T-helper 2 cell treated with Interferon-gamma antibody and Interleukin-4, amounts not matched to agents 100 ng/mL and 5 ng/mL, for 36 hours (primary cell): ENCODE data around the gene ZNF76. TPM values are rescaled to one million over a fixed set of nuclear protein-coding genes. Genes with fewer than 3 reads are reported as not detected.

Source experiments
- intact Hi-C: fragments of 100-400 bp; cut with micrococcal nuclease; formaldehyde crosslinking; loops from one replicate; pipeline ENCODE4 v1.15.1; 2023
- total RNA-seq: library from RNA; stranded (reverse); gene quantifications from 2 replicates; pipeline ENCODE4 v1.2.3, GENCODE V29; 2022

The ZNF76 gene
- total RNA-seq, 1 donor from 2014 or later = 40.7 TPM

- intact Hi-C loops = no loop called here
These were observed 23.3 kb upstream of the ZNF76 start for GRCh38 chr6:35236223-35236622.

- intact Hi-C loops = no loop called here
These were observed 22.1 kb upstream of the ZNF76 start for GRCh38 chr6:35237476-35237875.

GRCh38 chr6:35238843-35239289, 20.7 kb upstream of the ZNF76 start:
- intact Hi-C loops = no loop called here

GRCh38 chr6:35239581-35239980, 20.0 kb upstream of the ZNF76 start:
- intact Hi-C loops = no loop called here

- intact Hi-C loops = loop anchor here (10.0 kb wide), 2 partner anchors 96 to 256 kb away; partner anchors contain the start of gene TCP11
These were observed 18.4 kb upstream of the ZNF76 start for GRCh38 chr6:35240838-35241801.

DNA sequence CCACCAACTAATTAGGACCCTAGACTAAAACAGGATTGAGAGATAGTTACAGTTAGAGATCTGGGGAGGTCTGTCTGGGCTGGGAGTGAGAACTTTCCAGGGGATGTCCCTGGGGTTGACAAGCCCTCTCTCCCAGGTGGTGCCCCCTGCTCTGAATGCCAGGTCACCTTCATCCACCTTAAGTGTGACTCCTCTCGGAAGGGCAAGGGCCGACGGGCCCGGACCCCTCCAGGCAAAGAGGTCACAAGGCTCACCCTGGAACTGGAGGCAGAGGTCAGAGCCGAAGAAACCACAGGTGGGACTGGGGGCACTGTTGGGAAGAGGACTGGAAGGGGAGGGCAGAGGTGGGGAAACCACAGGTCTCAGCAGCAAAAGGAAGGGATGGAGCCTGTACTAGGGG, 17.0 kb upstream of the ZNF76 start:
- intact Hi-C loops = loop anchor here (10.0 kb wide), 2 partner anchors 98 to 258 kb away; partner anchors contain the start of gene TCP11

DNA sequence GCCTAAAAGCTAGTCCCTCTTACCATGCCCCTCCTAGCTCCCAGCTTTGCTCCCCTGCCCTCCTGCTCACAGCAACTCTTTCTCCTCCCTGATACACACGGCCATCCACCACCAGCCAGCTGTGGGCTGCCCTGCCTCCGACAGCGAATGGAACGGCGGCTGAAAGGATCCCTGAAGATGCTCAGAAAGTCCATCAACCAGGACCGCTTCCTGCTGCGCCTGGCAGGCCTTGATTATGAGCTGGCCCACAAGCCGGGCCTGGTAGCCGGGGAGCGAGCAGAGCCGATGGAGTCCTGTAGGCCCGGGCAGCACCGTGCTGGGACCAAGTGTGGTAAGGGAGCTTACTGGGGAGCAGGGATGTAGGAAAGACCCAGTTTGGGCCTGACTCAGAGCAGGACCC, 16.6 kb upstream of the ZNF76 start:
- intact Hi-C loops = loop anchor here (10.0 kb wide), 2 partner anchors 98 to 258 kb away; partner anchors contain the start of gene TCP11

- intact Hi-C loops = loop anchor here (10.0 kb wide), 2 partner anchors 99 to 259 kb away; partner anchors contain the start of gene TCP11
These were observed 16.1 kb upstream of the ZNF76 start for GRCh38 chr6:35243386-35243958.

DNA sequence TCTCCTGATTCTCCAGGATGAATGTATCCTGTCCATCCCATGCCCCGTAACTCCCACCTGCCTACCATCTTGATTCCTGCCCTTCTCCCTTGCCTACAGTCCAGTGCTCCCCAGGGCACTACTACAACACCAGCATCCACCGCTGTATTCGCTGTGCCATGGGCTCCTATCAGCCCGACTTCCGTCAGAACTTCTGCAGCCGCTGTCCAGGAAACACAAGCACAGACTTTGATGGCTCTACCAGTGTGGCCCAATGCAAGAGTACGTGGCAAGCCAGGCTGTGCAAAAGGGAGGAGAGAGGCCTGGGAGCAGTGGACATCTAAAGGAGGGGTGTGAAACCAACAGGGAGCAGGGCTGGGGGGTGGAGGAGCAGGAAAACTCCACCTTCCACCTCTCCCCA, 15.0 kb upstream of the ZNF76 start:
- intact Hi-C loops = loop anchor here (10.0 kb wide), 2 partner anchors 100 to 260 kb away; partner anchors contain the start of gene TCP11

GRCh38 chr6:35247642-35248231, 11.8 kb upstream of the ZNF76 start:
- intact Hi-C loops = loop anchor here (10.0 kb wide), 2 partner anchors 103 to 263 kb away; partner anchors contain the start of gene TCP11

- intact Hi-C loops = loop anchor here (10.0 kb wide), 2 partner anchors 103 to 263 kb away; partner anchors contain the start of gene TCP11
These were observed 11.2 kb upstream of the ZNF76 start for GRCh38 chr6:35248300-35248699.

GRCh38 chr6:35248965-35249364, 10.6 kb upstream of the ZNF76 start:
- intact Hi-C loops = loop anchor here (10.0 kb wide), 2 partner anchors 104 to 264 kb away; partner anchors contain the start of gene TCP11

DNA sequence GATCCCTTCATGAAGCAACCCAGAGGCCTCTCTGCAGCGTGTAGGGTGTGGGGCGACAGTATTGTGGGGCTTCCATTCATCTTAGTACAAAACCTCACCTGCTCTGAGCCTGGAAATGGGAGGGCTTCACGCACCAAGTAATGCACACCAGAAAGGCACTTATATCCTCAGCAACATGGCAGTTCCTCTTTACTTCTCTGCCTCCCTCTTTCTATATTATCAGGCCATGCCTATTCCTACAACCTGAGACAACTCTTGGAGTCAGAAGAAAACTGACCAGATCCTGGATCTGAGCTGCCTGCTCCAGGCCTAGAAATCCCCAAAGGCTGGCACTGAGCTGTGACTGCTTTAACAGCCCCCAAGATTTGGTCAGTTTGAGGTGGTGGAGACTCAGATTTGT, 7.6 kb upstream of the ZNF76 start:
- intact Hi-C loops = no loop called here

DNA sequence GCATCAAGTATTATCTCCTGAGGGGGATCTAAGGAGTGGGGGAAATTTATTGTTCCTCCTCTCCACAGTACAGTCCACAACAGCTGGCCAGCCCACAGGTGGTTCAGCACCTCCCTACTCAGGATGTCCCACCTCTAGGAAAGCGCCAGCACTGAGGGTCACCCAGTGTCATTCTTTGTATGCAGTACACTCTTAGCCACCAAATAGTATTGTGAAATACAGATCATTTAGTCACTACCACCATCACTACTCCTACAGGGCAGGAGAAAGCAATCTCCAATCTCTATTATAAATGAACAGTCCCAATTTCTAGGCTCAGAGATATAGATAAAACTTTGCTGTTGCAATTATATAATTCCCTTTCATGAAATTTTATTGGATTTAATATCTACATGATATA, 6.3 kb upstream of the ZNF76 start:
- intact Hi-C loops = no loop called here

GRCh38 chr6:35258336-35258735, 1.2 kb upstream of the ZNF76 start:
- intact Hi-C loops = no loop called here

GRCh38 chr6:35258858-35259193, 709 bp upstream of the ZNF76 start:
- intact Hi-C loops = loop anchor here (1.0 kb wide), 1 partner anchor 83 kb away; the partner anchor contains the start of gene PPARD

- intact Hi-C loops = loop anchor here (1.0 kb wide), 1 partner anchor 82 kb away; the partner anchor contains the start of gene PPARD
These were observed 534 bp downstream of the ZNF76 start for GRCh38 chr6:35259948-35260590.

GRCh38 chr6:35260591-35261570, 1.3 kb downstream of the ZNF76 start:
- intact Hi-C loops = no loop called here

GRCh38 chr6:35262596-35262995, 3.1 kb downstream of the ZNF76 start:
- intact Hi-C loops = no loop called here
